GM13977 (cell line): Measurements from ENCODE around the gene NEK4.

ENCODE experiments used
- DNase-seq: peaks from one replicate; pipeline ENCODE4 v3.0.0; 2012; ENCODE audit warnings: low spot score
- CTCF ChIP-seq: IDR thresholded peaks from 2 replicates; pipeline ENCODE4 v1.5.1; 2012; ENCODE audit warnings: mild to moderate bottlenecking, control low read depth; ENCODE audit not compliant: insufficient read depth; ENCODE audit errors: extremely low read depth, missing control alignments
- in situ Hi-C: fragments of 300-500 bp; cut with MboI; formaldehyde crosslinking; loops from one replicate; pipeline ENCODE4 v1.12.0; 2022; ENCODE audit warnings: low sequenced_read_pairs, low pct_unique_long_range_greater_than_20kb, mixed read lengths, inconsistent platforms; ENCODE audit not compliant: unreplicated experiment

Gene NEK4

GRCh38 chr3:52790741-52791140 is 20.0 kb upstream of the NEK4 start:
- in situ Hi-C loops: no loop called here
- DNase-seq: no peak
- no peak for TF ChIP-seq CTCF

GRCh38 chr3:52790337-52790736 is 19.6 kb upstream of the NEK4 start:
- TF ChIP-seq CTCF: no peak
- in situ Hi-C loops: no loop called here

GRCh38 chr3:52789746-52790040 is 19.0 kb upstream of the NEK4 start:
- no peak for DNase-seq
- in situ Hi-C loops: no loop called here
- TF ChIP-seq CTCF: no peak

More at GRCh38 chr3:52790337-52790736, 19.6 kb upstream of the NEK4 start:
- DNase-seq: no peak

- in situ Hi-C loops: no loop called here
- no peak for TF ChIP-seq CTCF
- DNase-seq: no peak
Measured at GRCh38 chr3:52788890-52789745, 18.4 kb upstream of the NEK4 start.

GRCh38 chr3:52787672-52788625 is 17.2 kb upstream of the NEK4 start:
- no peak for DNase-seq
- in situ Hi-C loops: no loop called here
- TF ChIP-seq CTCF: no peak

- DNase-seq: no peak
- in situ Hi-C loops: no loop called here
- TF ChIP-seq CTCF: no peak
Measured at GRCh38 chr3:52787246-52787645, 16.5 kb upstream of the NEK4 start.
